ENCODE data around the gene PARVA.
"Not testable (repeated sequence)": the region's sequence is repeated elsewhere in the genome, so short reads cannot be mapped to it uniquely, and the experiment has no call there.

Gene PARVA

DNA sequence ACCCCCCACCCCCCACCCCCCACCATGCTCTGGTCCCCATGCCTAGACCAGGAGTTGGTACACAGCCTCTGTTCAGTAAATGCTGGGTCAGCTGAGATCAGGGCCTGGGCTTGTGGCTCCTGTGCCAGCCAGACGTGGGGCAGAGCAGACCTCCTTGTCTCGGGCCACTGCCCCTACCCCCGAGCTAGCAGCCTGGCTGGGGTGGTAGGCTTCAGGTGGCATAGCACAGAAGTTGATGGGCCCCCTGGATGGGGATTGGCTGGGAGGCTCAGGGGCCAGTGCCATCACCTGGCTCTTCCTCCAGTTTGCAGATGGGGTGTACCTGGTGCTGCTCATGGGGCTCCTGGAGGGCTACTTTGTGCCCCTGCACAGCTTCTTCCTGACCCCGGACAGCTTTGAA lies 139.9 kb downstream of the PARVA start:
- H3K9me3 ChIP-seq, result no peaks in the 10 kb centered on the region
- H3K27ac ChIP-seq, result no peak overlapping the region
- H3K27me3 ChIP-seq, result no peaks in the 10 kb centered on the region
- H3K36me3 ChIP-seq, result no peaks in the 10 kb centered on the region
- H3K4me3 ChIP-seq (ENCODE audit: low read depth in 1 of 2, low read length in 1 of 2), result no peak overlapping the region
- H3K4me1 ChIP-seq (ENCODE audit: control insufficient read depth in 1 of 2, insufficient read depth in 1 of 2, low read depth in 1 of 2, low read length in 1 of 2), result no peaks in the 10 kb centered on the region
- TF ChIP-seq, protein P1, sequence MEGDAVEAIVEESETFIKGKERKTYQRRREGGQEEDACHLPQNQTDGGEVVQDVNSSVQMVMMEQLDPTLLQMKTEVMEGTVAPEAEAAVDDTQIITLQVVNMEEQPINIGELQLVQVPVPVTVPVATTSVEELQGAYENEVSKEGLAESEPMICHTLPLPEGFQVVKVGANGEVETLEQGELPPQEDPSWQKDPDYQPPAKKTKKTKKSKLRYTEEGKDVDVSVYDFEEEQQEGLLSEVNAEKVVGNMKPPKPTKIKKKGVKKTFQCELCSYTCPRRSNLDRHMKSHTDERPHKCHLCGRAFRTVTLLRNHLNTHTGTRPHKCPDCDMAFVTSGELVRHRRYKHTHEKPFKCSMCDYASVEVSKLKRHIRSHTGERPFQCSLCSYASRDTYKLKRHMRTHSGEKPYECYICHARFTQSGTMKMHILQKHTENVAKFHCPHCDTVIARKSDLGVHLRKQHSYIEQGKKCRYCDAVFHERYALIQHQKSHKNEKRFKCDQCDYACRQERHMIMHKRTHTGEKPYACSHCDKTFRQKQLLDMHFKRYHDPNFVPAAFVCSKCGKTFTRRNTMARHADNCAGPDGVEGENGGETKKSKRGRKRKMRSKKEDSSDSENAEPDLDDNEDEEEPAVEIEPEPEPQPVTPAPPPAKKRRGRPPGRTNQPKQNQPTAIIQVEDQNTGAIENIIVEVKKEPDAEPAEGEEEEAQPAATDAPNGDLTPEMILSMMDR (IDR thresholded peaks at IDR 0.05), result no peak

- Histone ChIP-seq H3K27ac (no peak overlapping the region), H3K27me3 (no peaks in the 10 kb centered on the region), H3K9me3 (no peaks in the 10 kb centered on the region), H3K4me3 (ENCODE audit: low read depth in 1 of 2, low read length in 1 of 2) (no peak overlapping the region), H3K36me3 (no peaks in the 10 kb centered on the region), H3K4me1 (ENCODE audit: control insufficient read depth in 1 of 2, insufficient read depth in 1 of 2, low read depth in 1 of 2, low read length in 1 of 2) (no peaks in the 10 kb centered on the region)
- TF ChIP-seq, protein P1 (IDR thresholded peaks at IDR 0.05), result no peak
Observed at GRCh38 chr11:12517741-12518140, 140.4 kb downstream of the PARVA start.

- Histone ChIP-seq H3K36me3 (no peaks in the 10 kb centered on the region), H3K27ac (no peak overlapping the region), H3K4me1 (ENCODE audit: control insufficient read depth in 1 of 2, insufficient read depth in 1 of 2, low read depth in 1 of 2, low read length in 1 of 2) (no peaks in the 10 kb centered on the region), H3K4me3 (ENCODE audit: low read depth in 1 of 2, low read length in 1 of 2) (no peak overlapping the region), H3K9me3 (no peaks in the 10 kb centered on the region), H3K27me3 (no peaks in the 10 kb centered on the region)
- TF ChIP-seq, protein P1 (IDR thresholded peaks at IDR 0.05), result no peak
Observed at GRCh38 chr11:12518606-12519385, 141.4 kb downstream of the PARVA start.

- TF ChIP-seq, protein P1 (IDR thresholded peaks at IDR 0.05), result no peak
- Histone ChIP-seq H3K4me1 (ENCODE audit: control insufficient read depth in 1 of 2, insufficient read depth in 1 of 2, low read depth in 1 of 2, low read length in 1 of 2) (no peaks in the 10 kb centered on the region), H3K9me3 (no peaks in the 10 kb centered on the region), H3K4me3 (ENCODE audit: low read depth in 1 of 2, low read length in 1 of 2) (no peak overlapping the region), H3K36me3 (no peaks in the 10 kb centered on the region), H3K27ac (no peak overlapping the region), H3K27me3 (no peaks in the 10 kb centered on the region)
Observed at GRCh38 chr11:12520054-12520453, 142.7 kb downstream of the PARVA start.

- H3K4me1 ChIP-seq (ENCODE audit: control insufficient read depth in 1 of 2, insufficient read depth in 1 of 2, low read depth in 1 of 2, low read length in 1 of 2); H3K27ac ChIP-seq; H3K27me3 ChIP-seq; H3K9me3 ChIP-seq; H3K4me3 ChIP-seq (ENCODE audit: low read depth in 1 of 2, low read length in 1 of 2); H3K36me3 ChIP-seq: not testable (repeated sequence)
Observed at GRCh38 chr11:12520576-12520975, 143.2 kb downstream of the PARVA start.

- no peaks in the 10 kb centered on the region for H3K9me3 ChIP-seq
- TF ChIP-seq, protein P1 (IDR thresholded peaks at IDR 0.05), result no peak
- no peaks in the 10 kb centered on the region for H3K27me3 ChIP-seq
- no peaks in the 10 kb centered on the region for H3K4me1 ChIP-seq (ENCODE audit: control insufficient read depth in 1 of 2, insufficient read depth in 1 of 2, low read depth in 1 of 2, low read length in 1 of 2)
- no peaks in the 10 kb centered on the region for H3K36me3 ChIP-seq
- no peak overlapping the region for H3K4me3 ChIP-seq (ENCODE audit: low read depth in 1 of 2, low read length in 1 of 2)
- H3K27ac ChIP-seq, result no peak overlapping the region
Observed at GRCh38 chr11:12523180-12523924, 146.0 kb downstream of the PARVA start.
